Fibroblast of pulmonary artery (primary cell): Measurements from ENCODE around the gene ARHGAP31.

ENCODE experiments used
- DNase-seq: peaks from one replicate; pipeline ENCODE4 v3.0.0-alpha.2; 2010; ENCODE audit warnings: low read depth
- H3K4me3 ChIP-seq: replicated peaks from 2 replicates; pipeline ENCODE4 v1.5.1; 2011; ENCODE audit warnings: low read depth, mild to moderate bottlenecking, control low read depth, low read length, moderate library complexity
- TF ChIP-seq, protein P1 (sequence below): IDR thresholded peaks from 2 replicates; pipeline ENCODE4 v1.5.1; 2011; ENCODE audit warnings: mild to moderate bottlenecking, control low read depth, low read length, inconsistent platforms; ENCODE audit errors: missing control alignments

Gene ARHGAP31

DNA sequence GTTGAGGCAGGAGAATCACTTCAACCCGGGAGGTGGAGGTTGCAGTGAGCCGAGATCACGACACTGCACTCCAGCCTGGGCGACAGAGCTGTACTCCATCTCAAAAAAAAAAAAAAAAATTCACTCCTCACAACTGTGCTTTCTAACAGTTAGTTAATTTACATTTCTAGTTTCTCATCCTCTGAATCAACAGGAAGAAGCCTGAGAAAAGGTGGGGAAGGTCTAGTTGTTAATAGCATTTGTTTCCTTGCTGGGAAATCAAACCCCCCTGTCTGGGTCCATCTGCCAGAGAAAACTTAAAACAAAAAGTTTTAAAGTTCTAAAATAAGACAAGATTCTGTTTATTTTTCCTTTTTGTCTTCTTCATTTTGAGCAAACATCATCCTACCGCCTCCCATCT is 106.9 kb downstream of the ARHGAP31 start:
- no peak for DNase-seq
- H3K4me3 ChIP-seq: no peak overlapping the region
- TF ChIP-seq, protein P1, sequence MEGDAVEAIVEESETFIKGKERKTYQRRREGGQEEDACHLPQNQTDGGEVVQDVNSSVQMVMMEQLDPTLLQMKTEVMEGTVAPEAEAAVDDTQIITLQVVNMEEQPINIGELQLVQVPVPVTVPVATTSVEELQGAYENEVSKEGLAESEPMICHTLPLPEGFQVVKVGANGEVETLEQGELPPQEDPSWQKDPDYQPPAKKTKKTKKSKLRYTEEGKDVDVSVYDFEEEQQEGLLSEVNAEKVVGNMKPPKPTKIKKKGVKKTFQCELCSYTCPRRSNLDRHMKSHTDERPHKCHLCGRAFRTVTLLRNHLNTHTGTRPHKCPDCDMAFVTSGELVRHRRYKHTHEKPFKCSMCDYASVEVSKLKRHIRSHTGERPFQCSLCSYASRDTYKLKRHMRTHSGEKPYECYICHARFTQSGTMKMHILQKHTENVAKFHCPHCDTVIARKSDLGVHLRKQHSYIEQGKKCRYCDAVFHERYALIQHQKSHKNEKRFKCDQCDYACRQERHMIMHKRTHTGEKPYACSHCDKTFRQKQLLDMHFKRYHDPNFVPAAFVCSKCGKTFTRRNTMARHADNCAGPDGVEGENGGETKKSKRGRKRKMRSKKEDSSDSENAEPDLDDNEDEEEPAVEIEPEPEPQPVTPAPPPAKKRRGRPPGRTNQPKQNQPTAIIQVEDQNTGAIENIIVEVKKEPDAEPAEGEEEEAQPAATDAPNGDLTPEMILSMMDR: no peak

DNA sequence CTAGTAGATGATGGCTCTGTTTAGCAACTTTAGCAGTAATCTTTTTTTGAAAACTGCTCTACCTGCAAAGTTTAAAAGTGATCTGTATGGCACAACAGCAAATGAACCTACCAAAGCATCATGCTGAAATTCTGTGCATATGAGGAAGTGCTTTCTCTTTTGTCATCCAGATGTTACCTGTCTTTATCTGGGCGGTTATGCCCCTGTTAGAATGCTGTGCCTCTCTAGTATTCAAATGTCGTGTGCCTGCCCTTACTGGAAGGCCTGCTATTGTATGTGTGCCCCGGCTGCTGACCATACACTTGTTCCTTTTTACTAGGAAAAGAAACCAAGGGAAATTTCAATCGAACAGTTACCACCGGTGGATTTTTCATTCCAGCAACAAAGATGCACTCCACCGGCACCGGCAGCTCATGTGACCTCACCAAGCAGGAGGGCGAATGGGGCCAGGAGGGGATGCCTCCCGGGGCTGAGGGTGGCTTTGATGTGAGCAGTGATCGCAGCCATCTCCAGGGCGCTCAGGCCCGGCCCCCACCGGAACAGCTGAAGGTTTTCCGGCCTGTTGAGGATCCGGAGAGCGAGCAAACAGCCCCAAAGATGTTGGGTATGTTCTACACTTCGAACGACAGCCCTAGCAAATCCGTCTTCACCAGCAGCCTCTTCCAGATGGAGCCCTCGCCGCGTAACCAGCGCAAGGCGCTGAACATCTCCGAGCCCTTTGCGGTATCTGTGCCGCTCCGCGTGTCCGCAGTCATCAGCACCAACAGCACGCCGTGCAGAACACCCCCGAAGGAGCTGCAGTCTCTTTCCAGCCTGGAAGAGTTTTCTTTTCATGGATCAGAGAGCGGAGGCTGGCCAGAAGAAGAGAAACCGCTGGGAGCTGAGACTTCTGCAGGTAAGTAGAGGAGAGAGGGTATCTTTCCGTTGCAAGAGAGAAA is 107.6 kb downstream of the ARHGAP31 start:
- TF ChIP-seq, protein P1: no peak
- DNase-seq: no peak
- H3K4me3 ChIP-seq: no peak overlapping the region

DNA sequence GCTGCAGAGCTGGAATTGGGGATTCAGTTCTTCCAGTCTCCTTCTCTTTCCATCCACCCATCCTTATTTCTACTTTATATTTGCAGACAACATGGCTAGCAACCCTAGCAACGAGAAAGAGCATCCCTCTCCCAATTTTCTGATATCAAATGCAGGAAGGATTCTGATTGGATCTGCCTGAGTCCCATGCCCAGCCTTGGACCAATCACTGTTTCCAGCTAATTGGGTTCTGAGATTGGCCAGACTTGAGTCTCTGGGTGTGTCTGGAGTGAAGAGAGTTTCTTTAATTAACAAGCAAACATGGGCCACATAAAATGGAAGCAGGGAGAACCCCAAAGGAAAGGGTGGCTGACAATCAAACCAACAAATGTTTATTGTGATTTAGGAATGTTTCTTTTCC is 108.6 kb downstream of the ARHGAP31 start:
- no peak overlapping the region for H3K4me3 ChIP-seq
- DNase-seq: no peak
- TF ChIP-seq, protein P1: no peak

DNA sequence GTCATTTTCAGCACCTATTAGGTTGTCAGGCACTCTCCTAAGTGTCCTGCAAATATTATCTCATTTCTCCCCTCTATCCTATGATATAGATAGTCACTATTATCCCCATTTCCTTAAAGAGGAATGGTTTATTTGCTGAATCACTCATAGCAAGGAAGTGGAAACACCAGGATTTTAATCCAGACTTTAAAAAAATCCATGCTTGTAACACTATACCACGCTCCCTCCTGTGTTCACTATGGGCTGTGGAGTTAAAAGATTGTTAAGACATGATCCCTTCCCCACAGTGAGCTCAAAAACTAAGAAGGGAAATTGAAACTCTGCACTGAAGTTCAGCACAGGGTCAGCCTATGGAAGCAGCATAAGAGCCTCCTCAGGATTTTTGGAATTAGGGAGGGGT is 109.0 kb downstream of the ARHGAP31 start:
- DNase-seq: no peak
- H3K4me3 ChIP-seq: no peak overlapping the region

DNA sequence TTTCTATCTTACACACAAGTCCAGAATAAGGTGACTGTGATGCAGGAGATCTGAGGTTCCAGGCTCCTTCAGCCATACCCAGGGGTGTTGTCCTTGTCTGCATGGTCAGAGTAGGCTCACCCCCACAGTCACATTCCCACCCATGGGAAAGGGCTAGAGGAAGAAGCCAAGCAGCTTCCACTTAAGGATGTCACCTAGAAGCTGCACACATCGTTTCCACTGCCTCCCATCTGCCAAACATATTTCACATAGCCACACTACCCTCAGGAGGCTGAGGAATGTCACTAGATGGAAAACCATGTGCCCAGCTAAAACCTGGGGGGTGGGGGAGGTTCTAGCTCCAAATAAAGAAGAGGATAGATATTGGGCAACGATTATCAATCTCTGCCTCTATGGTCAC is 111.1 kb downstream of the ARHGAP31 start:
- no peak overlapping the region for H3K4me3 ChIP-seq
- no peak for DNase-seq
- TF ChIP-seq, protein P1: no peak

More for the DNA sequence above, 109.0 kb downstream of the ARHGAP31 start:
- TF ChIP-seq, protein P1: no peak

DNA sequence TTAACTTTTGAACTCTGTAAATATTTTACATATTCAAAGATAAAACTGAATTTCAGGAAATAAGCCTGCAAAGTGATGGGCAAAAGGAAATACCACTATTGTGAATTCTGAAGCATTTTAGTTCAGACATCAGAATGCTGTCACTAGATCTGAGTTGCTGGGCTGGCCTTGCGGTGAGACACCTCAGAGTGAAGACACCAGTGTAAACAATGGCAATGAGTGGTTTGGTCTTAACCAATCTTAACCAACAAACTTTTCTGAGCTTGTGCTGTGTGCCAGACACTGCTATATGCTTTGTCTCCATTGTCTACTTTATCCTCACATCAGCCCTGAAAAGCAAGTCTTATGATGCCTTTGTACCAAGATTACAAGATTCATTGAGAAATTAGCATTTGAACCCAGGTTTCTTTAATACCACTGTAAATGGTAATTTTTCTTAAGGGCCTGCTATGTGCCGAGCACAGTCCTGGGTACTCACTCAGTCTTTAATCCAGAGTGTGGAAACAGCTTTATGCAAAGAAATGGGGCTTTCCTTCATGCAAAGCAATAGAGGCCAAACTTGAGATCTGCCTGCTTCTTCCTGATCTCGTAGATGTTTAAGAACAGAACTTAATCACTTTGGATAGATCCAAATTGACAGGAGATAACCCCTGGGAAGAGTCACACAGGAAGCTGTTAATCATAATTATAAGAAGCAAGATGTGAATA is 114.2 kb downstream of the ARHGAP31 start:
- no peak overlapping the region for H3K4me3 ChIP-seq
- no peak for DNase-seq
- TF ChIP-seq, protein P1: no peak
